ENCODE data around the gene DNAJC22.

DNA sequence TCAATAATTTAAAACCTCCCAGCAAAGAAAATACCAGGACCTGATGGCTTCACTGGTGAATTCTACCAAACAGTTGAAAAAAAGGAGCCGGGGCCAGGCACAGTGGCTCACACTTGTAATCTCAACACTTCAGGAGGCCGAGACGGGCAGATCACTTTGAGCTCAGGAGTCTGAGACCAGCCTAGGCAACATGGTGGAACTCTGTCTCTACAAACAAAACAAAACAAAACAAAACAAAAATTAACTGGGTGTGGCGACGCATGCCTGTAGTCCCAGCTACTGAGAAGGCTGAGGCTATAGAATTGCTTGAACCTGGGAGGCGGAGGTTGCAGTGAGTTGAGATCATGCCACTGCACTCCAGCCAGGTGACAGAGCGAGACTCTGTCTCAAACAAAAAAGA, 37.3 kb upstream of the DNAJC22 start:
- TF ChIP-seq POLR2A (IDR thresholded peaks at IDR 0.05; ENCODE audit: low read depth, low read length) (no peak), SPI1 (IDR thresholded peaks at IDR 0.05; ENCODE audit: low read depth, low read length) (no peak), POLR2AphosphoS5 (IDR thresholded peaks at IDR 0.05; ENCODE audit: low read depth, low read length) (no peak)
